ENCODE results near the gene PHLPP1.

Gene PHLPP1

DNA sequence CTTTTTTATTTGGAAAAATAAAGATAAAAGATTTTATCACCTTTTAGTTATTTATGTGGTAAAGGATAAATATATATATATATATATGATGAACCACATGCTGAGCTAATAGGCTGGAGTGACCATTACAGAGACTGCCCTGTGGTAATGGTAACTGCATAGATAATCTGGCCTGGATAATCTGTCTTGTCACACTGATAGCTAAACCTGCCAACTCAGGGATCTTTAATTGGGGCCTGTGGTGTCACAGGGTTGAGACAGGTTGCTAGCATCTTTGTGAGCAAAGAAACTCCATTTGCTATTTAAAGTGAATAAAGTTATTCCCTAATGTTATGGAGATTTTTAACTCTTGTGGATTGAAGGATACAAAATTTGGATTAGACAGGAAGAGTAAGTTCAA lies 203.0 kb downstream of the PHLPP1 start:
- H3K4me3 ChIP-seq (ENCODE audit: low read depth, low read length), result no peak overlapping the region
- POLR2A ChIA-PET, result no interaction called here
- TF ChIP-seq, protein P1, sequence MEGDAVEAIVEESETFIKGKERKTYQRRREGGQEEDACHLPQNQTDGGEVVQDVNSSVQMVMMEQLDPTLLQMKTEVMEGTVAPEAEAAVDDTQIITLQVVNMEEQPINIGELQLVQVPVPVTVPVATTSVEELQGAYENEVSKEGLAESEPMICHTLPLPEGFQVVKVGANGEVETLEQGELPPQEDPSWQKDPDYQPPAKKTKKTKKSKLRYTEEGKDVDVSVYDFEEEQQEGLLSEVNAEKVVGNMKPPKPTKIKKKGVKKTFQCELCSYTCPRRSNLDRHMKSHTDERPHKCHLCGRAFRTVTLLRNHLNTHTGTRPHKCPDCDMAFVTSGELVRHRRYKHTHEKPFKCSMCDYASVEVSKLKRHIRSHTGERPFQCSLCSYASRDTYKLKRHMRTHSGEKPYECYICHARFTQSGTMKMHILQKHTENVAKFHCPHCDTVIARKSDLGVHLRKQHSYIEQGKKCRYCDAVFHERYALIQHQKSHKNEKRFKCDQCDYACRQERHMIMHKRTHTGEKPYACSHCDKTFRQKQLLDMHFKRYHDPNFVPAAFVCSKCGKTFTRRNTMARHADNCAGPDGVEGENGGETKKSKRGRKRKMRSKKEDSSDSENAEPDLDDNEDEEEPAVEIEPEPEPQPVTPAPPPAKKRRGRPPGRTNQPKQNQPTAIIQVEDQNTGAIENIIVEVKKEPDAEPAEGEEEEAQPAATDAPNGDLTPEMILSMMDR (IDR thresholded peaks at IDR 0.05; ENCODE audit: insufficient read depth, low read length, missing control alignments), result no peak
- CTCF ChIA-PET, result no interaction called here
- DNase-seq (ENCODE audit: low read depth, low spot score), result no peak

DNA sequence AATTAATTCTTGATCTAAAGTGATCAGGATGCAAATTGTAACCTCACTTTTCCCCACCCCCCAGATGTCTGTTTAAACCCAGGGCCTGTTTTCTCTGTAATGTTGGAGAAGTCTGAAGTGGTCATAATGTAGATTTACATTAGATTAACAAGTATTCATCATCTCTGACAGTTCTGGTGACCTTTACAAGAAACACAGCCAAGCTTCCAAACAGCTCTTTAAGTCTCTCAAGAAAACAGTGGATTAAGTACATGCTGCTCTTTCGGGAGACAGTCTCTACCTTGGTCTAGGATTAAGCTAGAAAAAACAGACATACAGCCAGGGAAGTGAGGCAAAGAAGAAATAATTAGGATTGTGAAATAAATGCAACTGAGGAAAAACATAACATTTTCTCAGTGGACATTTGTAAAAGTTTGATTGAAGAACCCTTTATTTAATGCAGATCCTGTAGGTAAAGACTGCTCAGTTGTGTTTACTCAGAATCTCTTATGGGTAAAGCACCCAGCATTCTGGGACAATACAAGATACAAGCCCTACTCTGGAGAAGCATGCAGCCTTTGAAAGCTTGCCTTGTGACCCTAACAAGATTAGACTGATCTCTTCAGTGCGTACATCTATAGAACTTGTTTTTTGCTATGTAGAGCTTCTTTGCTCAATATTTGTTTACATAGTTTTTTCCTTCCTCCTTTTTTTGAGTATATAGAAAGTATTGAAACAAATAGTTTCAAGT lies 203.9 kb downstream of the PHLPP1 start:
- CTCF ChIA-PET, result interaction anchor here (1.3 kb wide), 1 partner anchor 334 kb away, joined by 3 read pairs; no protein-coding TSS in a partner anchor
- no peak for DNase-seq (ENCODE audit: low read depth, low spot score)
- H3K4me3 ChIP-seq (ENCODE audit: low read depth, low read length), result no peak overlapping the region
- POLR2A ChIA-PET, result no interaction called here
- TF ChIP-seq, protein P1 (IDR thresholded peaks at IDR 0.05; ENCODE audit: insufficient read depth, low read length, missing control alignments), result no peak

GRCh38 chr18:62925031-62925688 lies 209.8 kb downstream of the PHLPP1 start:
- no peak for DNase-seq (ENCODE audit: low read depth, low spot score)
- H3K4me3 ChIP-seq (ENCODE audit: low read depth, low read length), result no peak overlapping the region
- ChIA-PET POLR2A (no interaction called here), CTCF (no interaction called here)
- TF ChIP-seq, protein P1 (IDR thresholded peaks at IDR 0.05; ENCODE audit: insufficient read depth, low read length, missing control alignments), result no peak

DNA sequence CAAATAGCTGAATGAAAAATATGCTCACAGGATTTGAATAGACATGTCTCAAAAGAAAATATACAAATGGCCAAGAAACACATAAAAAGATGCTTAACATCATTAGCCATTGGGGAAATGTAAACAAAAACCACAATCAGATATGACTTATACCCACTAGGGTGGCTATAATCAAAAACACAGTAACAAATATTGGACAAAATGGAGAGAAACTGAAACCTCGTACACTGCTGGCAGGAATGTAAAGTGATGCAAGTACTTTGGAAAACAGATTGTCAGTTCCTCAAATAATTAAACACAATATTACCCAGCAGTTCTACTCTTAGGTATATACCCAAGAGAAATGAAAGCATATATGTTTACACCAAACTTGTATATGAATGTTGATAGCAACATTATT lies 213.0 kb downstream of the PHLPP1 start:
- no peak for DNase-seq (ENCODE audit: low read depth, low spot score)
- TF ChIP-seq, protein P1 (IDR thresholded peaks at IDR 0.05; ENCODE audit: insufficient read depth, low read length, missing control alignments), result no peak
- POLR2A ChIA-PET, result no interaction called here
- no peak overlapping the region for H3K4me3 ChIP-seq (ENCODE audit: low read depth, low read length)
- CTCF ChIA-PET, result no interaction called here

- ChIA-PET POLR2A (no interaction called here), CTCF (no interaction called here)
- no peak for DNase-seq (ENCODE audit: low read depth, low spot score)
- H3K4me3 ChIP-seq (ENCODE audit: low read depth, low read length), result no peak overlapping the region
- TF ChIP-seq, protein P1 (IDR thresholded peaks at IDR 0.05; ENCODE audit: insufficient read depth, low read length, missing control alignments), result no peak
These were observed 218.0 kb downstream of the PHLPP1 start for GRCh38 chr18:62933261-62933887.

- ChIA-PET CTCF (no interaction called here), POLR2A (no interaction called here)
- TF ChIP-seq, protein P1 (IDR thresholded peaks at IDR 0.05; ENCODE audit: insufficient read depth, low read length, missing control alignments), result no peak
- DNase-seq (ENCODE audit: low read depth, low spot score), result no peak
- no peak overlapping the region for H3K4me3 ChIP-seq (ENCODE audit: low read depth, low read length)
These were observed 220.7 kb downstream of the PHLPP1 start for GRCh38 chr18:62935994-62936393.

Data from AG04449 (cell line).